HEK293T (cell line): ENCODE measurements around the gene HIPK1.

Experiments
- CTCF ChIA-PET: fragments of 350-600 bp; formaldehyde crosslinking; extraction: SDS; loops from one replicate; lab custom pipeline; 2021; ENCODE audit warnings: antibody characterized with exemption, inconsistent platforms; lab: Yijun Ruan, JAX
- POLR2A ChIA-PET: fragments of 350-600 bp; formaldehyde crosslinking; extraction: SDS; loops from one replicate; lab custom pipeline; 2020; ENCODE audit warnings: antibody characterized with exemption, inconsistent platforms; lab: Yijun Ruan, JAX
- DNase-seq: peaks from one replicate; pipeline ENCODE4 v3.0.0; 2012; ENCODE audit warnings: mixed read lengths; ENCODE audit errors: extremely low spot score
- ARNT ChIP-seq: fragments of 450-650 bp; IDR thresholded peaks from 2 replicates; pipeline ENCODE4 v1.6.1; 2017; ENCODE audit warnings: mild to moderate bottlenecking
- BHLHE40 ChIP-seq: fragments of 450-650 bp; IDR thresholded peaks from 2 replicates; pipeline ENCODE4 v1.6.1; 2016; ENCODE audit warnings: mild to moderate bottlenecking, moderate library complexity, borderline replicate concordance
- CTBP1 ChIP-seq: fragments of 450-650 bp; IDR thresholded peaks from 2 replicates; pipeline ENCODE4 v1.6.1; 2016; ENCODE audit warnings: borderline replicate concordance
- ELF4 ChIP-seq: fragments of 450-650 bp; IDR thresholded peaks from 2 replicates; pipeline ENCODE4 v1.6.1; 2017; ENCODE audit warnings: antibody characterized with exemption
- FOXA1 ChIP-seq: fragments of 450-650 bp; IDR thresholded peaks from 2 replicates; pipeline ENCODE4 v1.6.1; 2016; ENCODE audit warnings: mild to moderate bottlenecking
- FOXK2 ChIP-seq: fragments of 450-650 bp; IDR thresholded peaks from 2 replicates; pipeline ENCODE4 v1.6.1; 2016; ENCODE audit warnings: mild to moderate bottlenecking
- FOXM1 ChIP-seq: fragments of 450-650 bp; IDR thresholded peaks from 2 replicates; pipeline ENCODE4 v1.6.1; 2017; ENCODE audit warnings: mild to moderate bottlenecking, borderline replicate concordance
- HDGF ChIP-seq: fragments of 450-650 bp; IDR thresholded peaks from 2 replicates; pipeline ENCODE4 v1.6.1; 2017; ENCODE audit warnings: antibody characterized with exemption, borderline replicate concordance
- L3MBTL2 ChIP-seq: fragments of 450-650 bp; conservative IDR thresholded peaks from 2 replicates; pipeline ENCODE4 v1.6.1; 2016; ENCODE audit warnings: mild to moderate bottlenecking
- LEF1 ChIP-seq: fragments of 450-650 bp; IDR thresholded peaks from 2 replicates; pipeline ENCODE4 v1.6.1; 2017; ENCODE audit warnings: mild to moderate bottlenecking, borderline replicate concordance
- NFRKB ChIP-seq: fragments of 450-650 bp; IDR thresholded peaks from 2 replicates; pipeline ENCODE4 v1.6.1; 2016; ENCODE audit warnings: mild to moderate bottlenecking, moderate library complexity
- SP1 ChIP-seq: fragments of 450-650 bp; IDR thresholded peaks from 2 replicates; pipeline ENCODE4 v1.6.1; 2017
- SUZ12 ChIP-seq: fragments of 450-650 bp; IDR thresholded peaks from 2 replicates; pipeline ENCODE4 v1.6.1; 2016; ENCODE audit warnings: mild to moderate bottlenecking
- TARDBP ChIP-seq: fragments of 450-650 bp; IDR thresholded peaks from 2 replicates; pipeline ENCODE4 v1.6.1; 2016
- ZNF384 ChIP-seq: fragments of 450-650 bp; IDR thresholded peaks from 2 replicates; pipeline ENCODE4 v1.6.1; 2016
- TF ChIP-seq, protein P1 (sequence below): fragments of 450-650 bp; IDR thresholded peaks from 2 replicates; pipeline ENCODE4 v1.6.1; 2016

Gene HIPK1

GRCh38 chr1:114025609-114026401, 96.7 kb downstream of the HIPK1 start:
- TF ChIP-seq FOXA1, result no peak
- TF ChIP-seq ARNT, result no peak
- TF ChIP-seq NFRKB, result no peak
- no peak for TF ChIP-seq LEF1
- TF ChIP-seq SP1, result no peak
- no peak for TF ChIP-seq HDGF
- TF ChIP-seq, protein P1, sequence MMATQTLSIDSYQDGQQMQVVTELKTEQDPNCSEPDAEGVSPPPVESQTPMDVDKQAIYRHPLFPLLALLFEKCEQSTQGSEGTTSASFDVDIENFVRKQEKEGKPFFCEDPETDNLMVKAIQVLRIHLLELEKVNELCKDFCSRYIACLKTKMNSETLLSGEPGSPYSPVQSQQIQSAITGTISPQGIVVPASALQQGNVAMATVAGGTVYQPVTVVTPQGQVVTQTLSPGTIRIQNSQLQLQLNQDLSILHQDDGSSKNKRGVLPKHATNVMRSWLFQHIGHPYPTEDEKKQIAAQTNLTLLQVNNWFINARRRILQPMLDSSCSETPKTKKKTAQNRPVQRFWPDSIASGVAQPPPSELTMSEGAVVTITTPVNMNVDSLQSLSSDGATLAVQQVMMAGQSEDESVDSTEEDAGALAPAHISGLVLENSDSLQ, result no peak
- no peak for TF ChIP-seq TARDBP
- TF ChIP-seq SUZ12, result no peak
- no peak for TF ChIP-seq FOXM1
- no peak for TF ChIP-seq ZNF384
- no peak for TF ChIP-seq BHLHE40
- no peak for TF ChIP-seq ELF4
- TF ChIP-seq FOXK2, result no peak
- CTCF ChIA-PET, result interaction anchor here (3.1 kb wide), 1 partner anchor 9 kb away, joined by 8 read pairs; no protein-coding TSS in a partner anchor
- POLR2A ChIA-PET, result no interaction called here
- no peak for DNase-seq

- ChIA-PET CTCF (no interaction called here), POLR2A (no interaction called here)
- no peak for DNase-seq
- no peak for TF ChIP-seq ARNT
- no peak for TF ChIP-seq NFRKB
- no peak for TF ChIP-seq HDGF
- TF ChIP-seq BHLHE40, result no peak
- TF ChIP-seq SUZ12, result no peak
- no peak for TF ChIP-seq LEF1
- TF ChIP-seq, protein P1, result no peak
- TF ChIP-seq FOXM1, result no peak
- TF ChIP-seq ELF4, result no peak
- TF ChIP-seq SP1, result no peak
- no peak for TF ChIP-seq FOXA1
- no peak for TF ChIP-seq ZNF384
- TF ChIP-seq CTBP1, result no peak
- no peak for TF ChIP-seq L3MBTL2
- no peak for TF ChIP-seq TARDBP
- TF ChIP-seq FOXK2, result no peak
These were observed 97.7 kb downstream of the HIPK1 start for GRCh38 chr1:114026797-114027196.
